ENCODE measurements around the gene GRID2. TPM values are rescaled to one million over a fixed set of nuclear protein-coding genes. Genes with fewer than 3 reads are reported as not detected.

Gene GRID2
- total RNA-seq, 1 experiment from 2014 or later = not detected

DNA sequence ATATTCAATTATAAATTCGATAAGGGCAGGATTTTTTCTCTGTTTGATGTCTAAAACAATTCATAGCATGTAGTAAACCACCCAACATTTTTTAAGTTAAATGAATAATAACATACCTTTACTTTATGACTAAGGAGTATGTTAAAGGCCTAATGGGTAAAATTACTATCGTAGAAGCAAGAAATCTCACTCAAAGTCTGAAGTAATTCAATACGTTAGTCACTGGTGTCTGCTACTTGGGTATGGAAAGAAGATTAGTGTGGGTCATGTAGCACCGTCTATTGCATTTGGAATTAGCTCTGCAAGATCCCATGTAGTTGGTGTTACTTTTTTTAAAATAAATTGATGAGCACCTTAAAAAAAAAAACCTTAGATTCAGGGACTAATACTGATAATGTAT lies 374.5 kb downstream of the GRID2 start:
- DNase-seq (ENCODE audit: low spot score) = no peak

DNA sequence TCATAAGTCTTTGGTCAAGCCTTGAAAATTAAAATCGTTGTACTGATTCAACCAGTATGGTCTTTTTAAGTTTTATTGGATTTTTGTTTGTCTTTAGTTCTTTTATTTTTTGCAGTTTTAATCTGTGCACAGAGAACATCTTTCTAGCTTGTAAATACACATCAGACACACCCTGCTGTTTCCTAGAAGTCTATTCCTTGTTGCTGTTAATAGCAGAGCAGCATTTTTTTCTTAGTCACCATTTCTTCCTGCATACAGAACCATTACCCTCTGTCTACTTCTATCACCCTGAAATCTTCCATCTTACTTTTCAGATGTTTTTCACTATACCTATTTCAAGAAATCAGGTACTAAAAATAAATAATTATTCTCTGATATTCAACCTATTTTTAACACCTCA lies 375.4 kb downstream of the GRID2 start:
- no peak for DNase-seq (ENCODE audit: low spot score)

DNA sequence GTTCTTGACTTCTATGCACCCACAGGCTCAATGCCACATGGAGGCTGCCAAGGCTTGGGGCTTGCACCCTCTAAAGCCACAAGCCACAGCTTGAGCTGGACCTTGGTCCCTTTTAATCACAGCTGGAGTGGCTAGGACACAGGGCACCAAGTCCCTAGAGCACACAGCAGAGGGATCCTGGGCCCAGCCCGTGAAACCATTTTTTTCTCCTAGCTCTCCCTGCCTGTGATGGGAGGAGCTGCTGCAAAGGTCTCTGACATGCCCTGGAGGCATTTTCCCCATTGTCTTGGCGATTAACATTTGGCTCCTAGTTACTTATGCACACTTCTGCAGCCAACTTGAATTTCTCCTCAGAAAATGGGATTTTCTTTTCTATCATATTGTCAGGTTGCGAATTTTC lies 410.9 kb downstream of the GRID2 start:
- no peak for DNase-seq (ENCODE audit: low spot score)

DNA sequence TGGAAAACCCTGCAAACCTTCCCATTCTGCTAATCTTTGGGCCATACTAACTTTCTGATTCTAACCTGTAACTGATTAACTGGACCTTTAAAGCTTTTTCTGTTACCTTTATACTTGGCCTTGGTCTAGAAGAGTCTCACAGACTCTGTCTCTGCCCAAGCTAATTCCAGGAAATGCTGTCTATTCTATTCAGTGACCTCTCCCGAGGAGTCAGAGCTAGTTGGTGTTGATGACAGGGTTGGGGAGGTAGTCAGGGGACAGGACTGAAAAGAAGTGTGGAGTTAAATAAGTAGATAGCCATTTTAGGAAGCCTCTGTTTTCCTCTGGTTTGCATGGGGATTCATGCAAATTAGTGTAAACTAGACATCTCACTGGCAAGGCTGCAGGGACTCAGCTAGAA lies 429.5 kb downstream of the GRID2 start:
- DNase-seq (ENCODE audit: low spot score) = no peak

DNA sequence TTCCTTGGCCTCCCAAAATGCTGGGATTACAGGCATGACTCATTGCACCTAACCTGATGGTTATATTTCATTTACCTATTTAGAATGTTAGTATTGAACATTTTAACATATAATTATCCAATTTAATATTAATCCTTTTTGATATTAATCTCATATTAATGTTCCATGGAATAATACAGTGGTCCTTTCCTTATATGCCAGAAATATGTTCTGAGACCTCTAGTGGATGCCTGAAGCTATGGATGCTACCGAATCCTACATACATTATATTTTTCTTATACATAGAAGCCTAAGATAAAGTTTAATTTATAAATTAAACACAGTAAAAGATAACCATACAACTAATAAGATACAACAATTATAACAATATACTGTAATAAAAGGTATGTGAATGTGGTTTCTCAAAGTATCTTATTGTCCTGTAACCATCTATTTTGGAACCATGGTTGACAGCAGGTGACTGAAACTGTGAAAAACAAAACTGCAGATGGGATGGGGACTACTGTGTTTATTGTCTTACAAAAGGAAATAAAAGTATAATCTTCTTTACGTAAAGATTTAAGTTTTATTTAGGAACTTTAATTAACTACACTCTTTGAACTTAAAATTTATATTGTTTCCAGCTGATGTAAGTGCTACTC lies 431.4 kb downstream of the GRID2 start:
- no peak for DNase-seq (ENCODE audit: low spot score)

DNA sequence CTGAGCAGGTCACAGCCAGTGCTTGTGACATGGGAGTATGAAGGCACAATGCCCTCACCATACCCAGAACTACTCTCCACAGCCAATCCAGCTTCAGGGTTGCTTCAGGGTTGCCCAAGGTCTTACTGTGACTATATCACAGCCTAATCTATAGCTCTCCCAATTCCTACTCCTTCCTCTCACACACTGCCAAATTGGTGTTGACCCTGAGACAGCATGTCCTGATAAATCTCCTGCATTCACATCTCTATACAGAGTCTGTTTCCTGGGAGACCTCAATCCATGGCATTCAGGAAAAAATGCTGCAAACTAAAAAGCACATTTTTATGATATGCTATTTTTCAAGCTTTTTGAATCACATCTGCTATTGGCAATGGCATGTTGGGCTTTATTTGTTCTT lies 456.7 kb downstream of the GRID2 start:
- peak; percentile 22 for DNase-seq (ENCODE audit: low spot score)

DNA sequence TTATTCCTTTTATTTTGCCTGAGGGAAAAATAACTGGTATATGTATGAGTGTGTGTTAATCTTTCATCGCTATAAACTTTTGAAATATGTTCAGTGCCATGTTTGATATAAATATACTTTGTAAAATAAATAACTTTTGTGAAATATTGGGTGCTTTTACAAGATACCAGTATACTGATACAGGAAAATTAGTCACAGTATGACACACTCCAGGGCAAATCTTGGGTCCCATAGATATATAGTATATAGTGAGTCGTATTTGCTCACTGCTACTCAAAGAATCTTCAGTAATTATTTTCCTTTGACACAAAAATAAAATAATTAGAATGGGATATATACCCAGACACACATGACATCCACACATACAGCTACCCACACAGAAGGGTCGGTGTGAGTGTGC lies 472.3 kb downstream of the GRID2 start:
- DNase-seq (ENCODE audit: low spot score) = no peak

DNA sequence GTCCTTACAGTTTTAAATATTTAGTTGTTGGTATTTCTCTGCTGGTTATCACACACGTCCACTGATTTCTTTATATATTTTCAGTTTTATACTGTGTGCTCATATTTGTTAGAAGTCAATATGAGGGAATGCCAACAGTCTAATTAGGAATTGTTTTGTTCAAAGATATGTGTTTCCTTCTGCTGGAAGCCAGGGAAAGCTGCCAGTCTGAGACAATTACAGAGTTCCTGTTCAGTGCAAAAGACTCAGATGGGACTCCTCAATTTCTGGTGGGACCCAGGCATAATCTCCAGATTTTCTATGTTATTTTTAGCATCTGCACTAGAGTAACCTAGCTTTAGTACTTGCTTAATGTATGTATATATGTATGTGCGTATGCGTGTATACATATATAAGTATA lies 486.0 kb downstream of the GRID2 start:
- DNase-seq (ENCODE audit: low spot score) = no peak

DNA sequence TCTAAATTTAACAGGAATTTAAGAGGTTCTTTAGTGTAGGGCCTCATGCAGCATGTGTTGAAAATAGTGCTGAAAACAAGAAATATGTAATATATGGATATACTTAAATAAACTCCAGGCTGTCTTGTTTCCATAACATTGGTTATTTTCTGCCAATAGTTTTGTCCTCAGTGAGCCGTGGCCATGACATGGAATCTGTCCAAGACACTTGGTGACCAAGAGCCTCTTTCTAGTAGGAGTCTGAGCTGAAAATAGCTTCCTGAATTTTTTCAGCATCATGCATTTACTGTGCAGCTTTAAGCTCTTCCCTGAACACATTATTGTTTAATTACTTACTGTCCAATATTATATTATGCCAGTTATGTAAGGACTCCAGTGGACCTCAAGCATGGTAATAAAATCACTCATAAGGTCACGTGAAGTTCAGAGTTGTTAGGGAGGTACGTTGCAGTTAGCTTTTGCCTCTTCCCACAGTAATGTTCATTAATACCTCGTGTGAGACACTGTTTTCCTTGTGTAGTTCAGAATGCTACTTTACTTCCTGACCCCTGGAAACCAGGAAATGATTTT lies 488.2 kb downstream of the GRID2 start:
- DNase-seq (ENCODE audit: low spot score) = peak; percentile 66

DNA sequence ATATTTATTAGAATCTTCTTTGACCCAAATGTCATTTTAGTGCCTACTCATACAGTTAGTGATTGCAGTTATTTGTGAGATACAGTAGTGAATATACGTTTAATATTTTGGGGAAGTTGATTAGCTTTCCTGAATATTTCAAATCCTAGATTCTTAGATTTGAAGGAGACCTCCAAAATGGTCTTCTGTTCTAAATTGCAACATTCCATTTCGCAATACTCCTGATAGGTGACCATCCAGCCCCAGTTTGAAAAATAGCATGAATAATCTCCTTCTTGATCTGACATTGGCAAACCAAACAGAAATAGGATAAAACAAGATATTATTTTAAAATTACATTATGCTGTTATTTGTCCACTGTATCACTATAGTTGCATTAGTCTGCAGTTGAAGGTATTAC lies 505.6 kb downstream of the GRID2 start:
- no peak for DNase-seq (ENCODE audit: low spot score)

DNA sequence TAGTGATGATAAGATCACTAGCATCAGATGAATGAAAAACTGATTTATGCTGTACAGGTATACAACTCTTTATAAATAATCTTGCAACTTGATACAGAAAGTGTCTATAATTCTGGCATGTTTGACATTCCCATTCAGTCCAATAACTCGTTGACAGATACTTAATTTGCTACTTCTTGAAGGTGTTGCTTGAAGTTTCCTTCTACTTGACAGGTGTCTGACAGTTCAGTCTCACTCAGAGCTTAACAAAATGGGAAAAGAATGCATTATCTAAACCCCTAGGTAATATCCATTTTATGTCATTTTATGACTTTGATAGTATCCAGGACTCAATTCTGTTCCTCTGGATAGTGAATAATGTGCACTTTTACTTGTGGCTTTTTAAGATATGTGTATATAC lies 508.9 kb downstream of the GRID2 start:
- no peak for DNase-seq (ENCODE audit: low spot score)

DNA sequence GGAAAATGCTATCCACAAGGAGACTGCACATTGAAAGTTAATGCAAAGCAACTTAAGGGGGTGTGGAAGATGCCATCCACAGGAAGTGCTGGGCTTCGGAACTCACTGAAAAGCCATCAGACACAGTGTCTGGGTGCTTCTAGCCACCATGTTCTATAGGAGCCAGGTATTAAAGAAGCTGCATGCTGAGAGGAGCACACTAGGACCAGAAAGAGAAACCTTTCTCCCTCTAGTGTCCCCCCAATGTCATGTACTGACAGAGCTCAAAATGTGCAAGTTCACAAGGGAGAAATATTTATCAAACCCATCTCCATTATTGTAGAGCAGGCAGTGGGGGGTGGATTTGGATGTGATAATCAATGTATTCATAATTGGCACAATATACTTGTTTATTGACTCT lies 510.9 kb downstream of the GRID2 start:
- DNase-seq (ENCODE audit: low spot score) = no peak

DNA sequence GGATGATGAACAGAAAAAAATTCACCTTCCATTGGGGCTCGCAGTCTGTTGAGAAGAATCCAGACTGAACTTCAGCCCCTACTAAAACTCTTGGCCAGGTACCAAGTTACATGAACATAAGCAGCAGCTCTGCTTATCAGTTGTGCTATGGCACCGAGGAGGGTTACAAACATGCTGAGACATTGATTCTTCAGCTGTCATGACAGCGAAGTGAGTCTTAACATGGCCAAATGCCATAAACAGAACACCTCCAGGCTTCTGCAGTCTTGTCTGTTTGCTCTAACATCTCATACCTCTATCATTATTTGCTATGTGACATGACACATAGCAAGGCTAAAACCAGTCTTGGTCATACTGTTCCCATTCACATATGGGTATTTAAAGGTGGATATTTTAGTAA lies 521.5 kb downstream of the GRID2 start:
- DNase-seq (ENCODE audit: low spot score) = peak; percentile 22

DNA sequence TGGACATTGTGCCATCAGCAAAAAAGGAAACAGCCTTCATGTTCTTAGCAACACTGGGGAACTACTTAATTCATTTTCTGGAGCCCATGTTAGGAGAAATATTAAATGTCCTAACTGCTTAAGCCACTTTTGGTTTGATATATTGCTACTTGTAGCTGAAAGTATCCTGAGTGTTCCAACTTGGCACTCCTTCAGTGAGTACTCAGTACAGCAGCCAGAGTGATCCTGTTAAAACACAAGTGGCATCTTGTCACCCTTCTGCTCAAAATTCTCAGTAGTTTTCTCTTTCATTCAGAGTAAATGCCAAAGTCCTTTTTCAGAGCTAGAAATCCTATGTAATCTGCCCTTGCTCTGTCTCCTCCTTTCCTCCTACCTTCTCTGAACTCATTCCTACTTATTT lies 522.0 kb downstream of the GRID2 start:
- DNase-seq (ENCODE audit: low spot score) = no peak

DNA sequence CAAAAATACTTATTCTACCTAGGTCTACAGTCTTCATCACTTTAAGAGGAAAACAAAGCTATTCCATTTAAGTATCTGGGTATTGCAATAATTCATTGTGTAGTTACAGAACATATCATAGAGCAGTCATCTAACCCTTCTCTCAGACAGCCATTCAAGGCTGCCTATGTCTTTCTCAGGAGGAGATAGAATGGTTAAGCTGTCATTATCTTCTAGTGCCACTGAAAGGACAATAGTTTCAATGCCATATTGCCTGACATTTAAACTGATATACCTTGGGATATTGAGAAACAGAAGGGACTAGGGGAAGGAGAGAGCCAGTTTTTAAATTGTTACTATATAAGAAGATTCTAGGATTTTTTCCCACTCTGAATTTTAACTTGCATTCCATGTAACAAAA lies 527.0 kb downstream of the GRID2 start:
- DNase-seq (ENCODE audit: low spot score) = no peak

DNA sequence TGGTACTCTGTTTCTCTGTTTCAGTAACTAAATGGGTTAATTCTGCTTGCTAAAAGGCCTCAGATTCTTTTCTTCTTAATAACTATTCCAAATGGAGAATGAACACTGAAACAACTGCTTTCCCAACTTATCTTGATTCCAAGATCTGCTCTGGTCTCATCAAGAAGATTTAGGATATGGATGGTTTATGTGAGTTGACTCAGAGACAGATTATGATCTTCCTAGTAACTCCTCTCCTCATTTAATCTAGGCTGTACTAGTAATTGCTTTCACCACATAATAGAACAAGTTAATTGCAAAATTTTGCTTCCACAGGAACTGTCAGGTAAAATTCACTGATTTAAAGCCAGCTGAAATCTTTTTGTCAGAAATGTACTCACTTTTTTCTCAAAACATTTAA lies 537.1 kb downstream of the GRID2 start:
- no peak for DNase-seq (ENCODE audit: low spot score)

DNA sequence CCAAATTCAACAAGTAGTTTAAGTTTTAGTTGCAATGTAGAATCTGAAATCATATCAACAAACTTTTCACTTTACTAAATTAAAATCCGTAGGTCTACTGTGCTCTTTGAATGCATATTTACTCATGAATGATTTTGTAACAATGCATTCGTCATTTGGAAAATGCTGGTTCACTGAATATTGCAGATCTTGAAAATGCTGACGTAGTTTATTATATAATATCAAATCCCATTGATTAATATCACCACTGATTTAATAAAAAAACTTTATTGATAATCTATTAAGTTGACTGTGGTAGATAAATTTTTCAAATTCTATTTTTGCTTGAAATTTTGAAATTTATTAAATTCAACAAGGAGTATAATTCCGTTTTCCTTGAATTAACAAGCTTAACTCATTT lies 540.0 kb downstream of the GRID2 start:
- no peak for DNase-seq (ENCODE audit: low spot score)

DNA sequence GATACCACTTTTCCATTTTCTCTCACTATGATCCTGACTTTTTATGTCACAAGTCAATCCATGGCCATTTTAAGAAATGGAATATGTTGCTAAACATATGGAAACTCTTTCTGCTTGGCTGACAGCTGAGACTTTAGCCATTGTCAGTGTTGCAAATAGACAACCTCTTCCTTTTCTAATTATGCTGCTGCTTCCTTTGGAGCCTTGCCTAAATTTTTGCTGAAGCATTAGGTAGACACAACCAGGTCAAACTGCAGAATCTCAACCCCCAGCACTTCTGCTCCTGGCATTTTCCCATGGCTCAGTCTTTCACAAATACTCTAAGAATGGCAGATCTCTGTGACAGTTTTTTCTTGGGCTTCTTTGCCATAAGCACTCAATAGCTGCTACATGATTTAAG lies 543.3 kb downstream of the GRID2 start:
- no peak for DNase-seq (ENCODE audit: low spot score)

DNA sequence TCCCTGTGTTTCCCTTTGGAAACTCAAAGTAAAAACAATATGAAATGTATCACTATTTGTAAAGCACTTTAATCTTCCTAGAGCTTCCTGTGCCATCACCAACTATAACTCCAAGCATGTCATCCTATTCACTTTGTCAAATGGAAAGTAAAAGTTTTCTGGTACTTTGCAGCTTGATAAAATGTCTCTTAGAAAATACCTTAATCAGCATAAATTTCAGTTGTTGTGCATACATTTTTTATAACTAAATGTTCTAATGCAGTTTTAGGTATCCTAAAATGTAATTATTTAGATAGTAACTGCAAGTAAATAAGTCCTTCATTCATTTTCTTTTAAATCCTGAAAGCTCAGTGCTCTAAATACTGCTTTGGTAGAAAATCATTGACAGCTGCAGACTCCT lies 558.7 kb downstream of the GRID2 start:
- DNase-seq (ENCODE audit: low spot score) = no peak

DNA sequence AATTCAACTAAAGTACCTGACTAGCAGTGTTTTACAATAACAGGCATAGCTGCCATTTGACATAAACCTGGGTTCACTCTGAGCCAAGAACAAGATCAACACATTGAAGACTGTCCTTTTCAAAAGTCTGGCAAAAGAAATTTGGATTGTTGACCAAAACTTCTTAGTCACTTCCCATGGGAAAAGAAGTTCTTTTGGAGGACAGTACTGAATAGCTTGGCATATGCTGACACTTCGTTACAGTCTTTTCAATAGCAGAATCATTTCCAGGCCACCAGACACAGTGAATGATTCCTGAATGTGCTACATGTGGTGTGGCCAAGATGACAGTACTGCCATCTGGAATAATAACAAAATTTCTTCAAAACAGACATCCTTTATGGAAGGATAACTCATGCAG lies 560.3 kb downstream of the GRID2 start:
- no peak for DNase-seq (ENCODE audit: low spot score)

DNA sequence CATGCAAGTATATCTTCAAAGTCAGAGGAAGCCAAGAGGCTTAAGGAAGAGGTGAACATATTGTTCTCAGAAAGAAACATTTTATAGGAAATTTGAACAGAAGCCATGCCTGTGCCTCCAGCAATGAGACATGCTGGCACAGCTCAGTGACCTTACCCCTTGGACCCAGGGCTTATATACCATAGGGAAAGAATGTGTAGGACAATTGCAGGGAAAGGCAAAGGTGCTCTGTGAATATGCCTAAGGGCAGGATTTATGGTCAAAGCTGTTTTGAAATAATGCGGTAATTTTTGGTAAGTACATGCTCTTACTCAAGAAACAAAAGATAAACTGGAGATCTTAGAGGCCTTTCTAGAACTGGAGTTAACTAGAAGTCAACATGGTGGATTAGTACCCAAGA lies 568.8 kb downstream of the GRID2 start:
- no peak for DNase-seq (ENCODE audit: low spot score)

DNA sequence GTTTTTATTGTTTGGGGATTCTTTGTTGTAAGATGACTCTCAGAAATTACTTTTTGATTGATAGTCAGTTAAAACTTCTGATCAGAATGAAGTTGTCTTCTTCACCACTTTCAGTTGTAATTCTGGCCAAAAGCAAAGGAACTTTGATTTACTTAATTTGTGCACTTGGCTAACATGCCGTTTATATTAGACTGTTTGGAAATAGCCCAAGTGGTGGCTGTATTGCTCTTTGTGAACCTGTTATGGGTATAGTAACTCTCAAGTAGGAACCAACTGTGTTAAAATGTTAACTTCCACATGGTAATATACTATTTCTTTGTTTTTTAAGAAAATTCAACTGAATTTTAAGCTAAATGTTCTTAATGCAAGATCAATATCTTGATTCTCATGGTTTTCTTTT lies 581.9 kb downstream of the GRID2 start:
- DNase-seq (ENCODE audit: low spot score) = no peak

DNA sequence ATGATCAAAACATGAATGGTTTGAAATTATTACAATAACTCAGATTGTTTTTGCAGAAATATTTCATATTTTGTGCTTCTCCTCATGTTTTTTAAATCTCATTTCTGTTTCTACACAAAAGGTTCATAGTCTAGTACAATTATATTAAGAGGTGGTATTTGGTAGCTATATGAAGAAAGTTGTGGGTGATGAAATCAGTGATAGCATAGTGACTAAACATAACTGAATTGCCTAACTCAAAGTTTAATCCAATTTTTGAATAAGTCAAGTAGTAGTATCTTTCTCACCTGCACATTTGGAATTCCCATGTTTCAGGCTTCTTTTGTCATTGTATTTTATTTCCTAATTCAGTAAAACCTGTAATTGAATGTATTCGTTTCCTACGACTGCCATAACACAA lies 648.7 kb downstream of the GRID2 start:
- DNase-seq (ENCODE audit: low spot score) = no peak

DNA sequence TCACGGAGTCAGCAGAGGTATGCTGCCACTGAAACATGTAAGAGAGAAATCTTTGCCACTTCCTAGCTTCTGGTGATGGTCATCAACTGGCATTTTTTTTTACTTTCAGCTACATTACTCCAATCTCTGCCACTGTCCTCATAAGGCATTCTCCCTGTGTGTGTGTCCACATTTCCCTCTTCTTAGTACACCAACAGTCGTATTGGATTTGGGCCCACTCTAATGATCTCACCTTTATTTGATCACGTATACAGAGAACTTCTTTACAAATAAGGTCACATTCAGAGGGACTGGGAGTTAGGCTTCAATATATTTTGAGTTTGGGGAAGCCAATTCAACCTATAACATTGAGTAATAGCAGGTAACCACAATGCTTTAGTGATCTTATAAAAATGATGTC lies 649.1 kb downstream of the GRID2 start:
- DNase-seq (ENCODE audit: low spot score) = no peak

All from HT-29 (cell line).